Measurements from ENCODE around the gene TRAF2.

The TRAF2 gene

GRCh38 chr9:136855461-136856078 lies 30.7 kb upstream of the TRAF2 start (continued):
- TF ChIP-seq ZFP3 (CRISPR knock-in tag; IDR thresholded peaks at IDR 0.05) (no peak), ESRRG (CRISPR knock-in tag; IDR thresholded peaks at IDR 0.05) (no peak), GLIS3 (CRISPR knock-in tag; IDR thresholded peaks at IDR 0.05) (no peak), CSDC2 (CRISPR knock-in tag; IDR thresholded peaks at IDR 0.05) (no peak)

GRCh38 chr9:136856079-136856476 lies 30.2 kb upstream of the TRAF2 start:
- no peak for ATAC-seq
- TF ChIP-seq ESRRG (CRISPR knock-in tag; IDR thresholded peaks at IDR 0.05): no peak
- no peak for TF ChIP-seq ZNF565 (CRISPR knock-in tag; conservative IDR thresholded peaks at IDR 0.05; ENCODE audit: low read depth)
- no peak for TF ChIP-seq ZNF8 (CRISPR knock-in tag; IDR thresholded peaks at IDR 0.05)
- TF ChIP-seq POU6F1 (CRISPR knock-in tag; IDR thresholded peaks at IDR 0.05; ENCODE audit: borderline replicate concordance, low read depth): no peak
- TF ChIP-seq ZFP3 (CRISPR knock-in tag; IDR thresholded peaks at IDR 0.05): no peak
- TF ChIP-seq OSR1 (CRISPR knock-in tag; IDR thresholded peaks at IDR 0.05): no peak
- no peak for TF ChIP-seq TCF4 (CRISPR knock-in tag; IDR thresholded peaks at IDR 0.05; ENCODE audit: borderline replicate concordance)
- no peak for TF ChIP-seq PPARA (CRISPR knock-in tag; IDR thresholded peaks at IDR 0.05; ENCODE audit: borderline replicate concordance)
- TF ChIP-seq PATZ1 (CRISPR knock-in tag; IDR thresholded peaks at IDR 0.05; ENCODE audit: borderline replicate concordance): no peak
- no peak for TF ChIP-seq TOX (CRISPR knock-in tag; IDR thresholded peaks at IDR 0.05; ENCODE audit: borderline replicate concordance)
- no peak for TF ChIP-seq CSRNP3 (CRISPR knock-in tag; IDR thresholded peaks at IDR 0.05)
- TF ChIP-seq GLIS3 (CRISPR knock-in tag; IDR thresholded peaks at IDR 0.05): no peak
- no peak for TF ChIP-seq RARB (CRISPR knock-in tag; IDR thresholded peaks at IDR 0.05)
- no peak for TF ChIP-seq BACH2 (CRISPR knock-in tag; IDR thresholded peaks at IDR 0.05; ENCODE audit: borderline replicate concordance)

GRCh38 chr9:136856541-136857141 lies 29.7 kb upstream of the TRAF2 start:
- TF ChIP-seq CSRNP3 (CRISPR knock-in tag; IDR thresholded peaks at IDR 0.05) (no peak), OSR1 (CRISPR knock-in tag; IDR thresholded peaks at IDR 0.05) (no peak), ISL1 (CRISPR knock-in tag; IDR thresholded peaks at IDR 0.05) (no peak), ARNTL (CRISPR knock-in tag; IDR thresholded peaks at IDR 0.05; ENCODE audit: borderline replicate concordance, low read depth) (no peak), SNAI2 (CRISPR knock-in tag; IDR thresholded peaks at IDR 0.05) (no peak), ZFP3 (CRISPR knock-in tag; IDR thresholded peaks at IDR 0.05) (no peak), ESRRG (CRISPR knock-in tag; IDR thresholded peaks at IDR 0.05) (no peak), ZNF565 (CRISPR knock-in tag; conservative IDR thresholded peaks at IDR 0.05; ENCODE audit: low read depth) (no peak), CSDC2 (CRISPR knock-in tag; IDR thresholded peaks at IDR 0.05) (no peak)
- no peak for ATAC-seq

- TF ChIP-seq CSDC2 (CRISPR knock-in tag; IDR thresholded peaks at IDR 0.05) (no peak), ZNF70 (CRISPR knock-in tag; IDR thresholded peaks at IDR 0.05) (no peak), ARNTL (CRISPR knock-in tag; IDR thresholded peaks at IDR 0.05; ENCODE audit: borderline replicate concordance, low read depth) (no peak), ZC3H10 (CRISPR knock-in tag; IDR thresholded peaks at IDR 0.05) (no peak), TCF4 (CRISPR knock-in tag; IDR thresholded peaks at IDR 0.05; ENCODE audit: borderline replicate concordance) (no peak), TSHZ2 (CRISPR knock-in tag; IDR thresholded peaks at IDR 0.05) (no peak), BACH2 (CRISPR knock-in tag; IDR thresholded peaks at IDR 0.05; ENCODE audit: borderline replicate concordance) (no peak), ZFP3 (CRISPR knock-in tag; IDR thresholded peaks at IDR 0.05) (no peak), ISL1 (CRISPR knock-in tag; IDR thresholded peaks at IDR 0.05) (no peak), GLIS3 (CRISPR knock-in tag; IDR thresholded peaks at IDR 0.05) (no peak), PPARA (CRISPR knock-in tag; IDR thresholded peaks at IDR 0.05; ENCODE audit: borderline replicate concordance) (no peak), TOX (CRISPR knock-in tag; IDR thresholded peaks at IDR 0.05; ENCODE audit: borderline replicate concordance) (no peak), SNAI2 (CRISPR knock-in tag; IDR thresholded peaks at IDR 0.05) (no peak), RARB (CRISPR knock-in tag; IDR thresholded peaks at IDR 0.05) (no peak)
- no peak for ATAC-seq
Observed at GRCh38 chr9:136857166-136857565, 29.1 kb upstream of the TRAF2 start.
